GM19025 (cell line): ENCODE measurements around the gene BLCAP.
"Not testable (repeated sequence)": the region's sequence is repeated elsewhere in the genome, so short reads cannot be mapped to it uniquely, and the experiment has no call there.

Experiments used
- ATAC-seq: cut with Tn5 transposase; IDR thresholded peaks from one replicate; pipeline ENCODE4 v1.9.1; 2021; ENCODE audit warnings: mild to moderate bottlenecking, low read depth, moderate library complexity; ENCODE audit not compliant: unreplicated experiment

Gene BLCAP, protein sequence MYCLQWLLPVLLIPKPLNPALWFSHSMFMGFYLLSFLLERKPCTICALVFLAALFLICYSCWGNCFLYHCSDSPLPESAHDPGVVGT

DNA sequence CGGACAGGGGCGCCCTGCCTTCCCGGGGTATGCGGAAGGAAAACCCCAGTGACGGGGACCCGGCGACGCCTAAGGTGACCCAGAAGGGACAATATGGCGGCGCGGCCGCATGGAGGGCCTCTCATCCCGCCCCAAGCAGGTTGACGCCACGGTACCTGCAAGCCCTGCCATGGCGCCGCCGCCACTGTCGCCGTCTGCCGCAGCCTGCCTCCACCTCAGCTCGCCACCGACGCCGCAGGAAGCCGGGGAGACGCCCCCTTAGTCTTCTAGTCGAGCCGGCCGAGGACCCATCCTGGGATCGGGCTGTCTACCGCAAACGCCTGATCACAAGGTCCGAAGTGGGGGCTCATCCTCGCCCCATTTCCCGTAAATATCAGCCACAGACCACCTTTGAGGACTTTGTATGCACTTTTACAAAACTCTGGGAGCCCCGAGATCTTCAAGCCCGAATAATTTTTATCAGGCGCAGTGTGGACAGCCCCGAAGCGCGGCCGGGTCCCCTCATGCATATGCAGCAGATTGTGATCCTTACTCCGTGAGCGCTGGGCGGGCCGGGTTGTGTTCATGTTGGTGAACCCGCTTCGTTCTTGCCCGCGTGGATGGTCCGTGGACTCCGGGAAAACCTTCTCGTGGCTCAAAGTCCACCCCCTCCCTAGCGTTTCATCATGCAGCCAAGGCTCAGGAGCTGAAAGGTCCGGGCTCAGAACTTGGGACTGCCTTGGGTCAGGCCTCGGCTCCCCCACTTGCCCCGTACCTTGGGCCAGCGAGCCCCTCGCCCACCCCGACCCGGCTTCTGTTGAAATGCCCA, at the start of gene BLCAP:
BLCAP (minus strand) TSS at position 239 of the 808 bp plus-strand sequence. CDS start 8,702 bp downstream, outside the sequence.
- peak; percentile 62 for ATAC-seq

- ATAC-seq, result not testable (repeated sequence)
Measured at GRCh38 chr20:37577436-37577835, 49.8 kb upstream of the BLCAP start.

DNA sequence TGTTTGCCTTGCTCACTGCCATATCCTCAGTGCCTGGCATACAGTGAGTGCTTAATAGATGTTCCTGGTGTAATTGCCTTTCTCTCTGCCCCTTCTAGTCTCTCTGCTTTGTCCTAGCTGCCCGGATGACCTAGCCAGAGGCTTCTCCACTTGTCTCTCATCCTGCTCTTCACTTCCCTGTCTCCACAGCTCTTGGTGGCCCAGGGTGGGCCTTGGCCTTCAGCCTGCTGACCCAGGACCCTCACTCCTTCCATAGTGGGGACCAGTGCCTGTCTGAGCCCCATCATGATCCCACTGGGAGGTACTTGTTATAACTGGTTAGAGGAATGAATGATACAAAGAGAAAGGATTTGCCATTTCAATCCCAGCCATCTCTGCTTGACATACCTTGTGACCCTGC, 49.2 kb upstream of the BLCAP start:
- ATAC-seq, result no peak

DNA sequence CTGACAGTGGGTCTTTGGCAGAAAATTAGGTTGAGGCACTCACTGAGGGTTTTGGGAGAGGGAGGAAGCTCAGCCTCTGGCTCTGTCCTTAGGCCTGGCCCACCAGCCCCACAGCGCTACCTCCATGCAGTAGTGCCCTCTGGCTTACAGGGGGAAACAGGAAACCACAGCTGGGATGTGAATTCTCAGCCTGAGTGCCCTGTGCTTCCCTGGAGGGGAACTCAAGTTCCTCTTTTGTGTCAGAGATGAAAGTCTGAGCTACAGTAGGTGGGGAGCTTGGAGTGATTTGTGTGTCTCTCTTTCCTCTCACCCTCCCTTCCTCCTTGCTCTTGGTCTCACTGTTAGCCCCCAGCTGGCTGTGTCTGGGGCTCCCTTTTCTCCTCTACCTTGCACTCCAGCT, 48.2 kb upstream of the BLCAP start:
- no peak for ATAC-seq

GRCh38 chr20:37574199-37574890, 46.7 kb upstream of the BLCAP start:
- no peak for ATAC-seq

GRCh38 chr20:37573626-37574198, 46.0 kb upstream of the BLCAP start:
- ATAC-seq, result no peak

DNA sequence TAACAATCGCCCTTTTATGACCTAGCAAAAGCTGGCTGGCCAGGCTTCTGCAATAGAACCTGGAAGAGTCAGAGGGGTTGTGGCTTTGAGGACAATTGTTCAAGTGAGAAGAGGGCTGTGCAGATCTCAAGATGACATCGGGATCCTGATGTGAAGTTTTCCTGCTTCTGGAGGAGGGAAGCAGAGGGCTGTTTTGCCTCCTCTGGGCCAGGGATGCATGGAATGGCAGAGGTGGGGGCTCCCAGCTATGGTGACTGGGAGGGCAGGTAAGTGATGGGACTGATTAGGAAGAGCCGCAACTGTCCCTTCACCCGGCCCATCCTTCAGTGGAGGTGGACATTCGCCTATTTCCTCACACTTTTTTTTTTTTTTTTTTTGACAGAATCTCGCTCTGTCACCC, 43.4 kb upstream of the BLCAP start:
- no peak for ATAC-seq

GRCh38 chr20:37570419-37570818, 42.7 kb upstream of the BLCAP start:
- ATAC-seq, result no peak

DNA sequence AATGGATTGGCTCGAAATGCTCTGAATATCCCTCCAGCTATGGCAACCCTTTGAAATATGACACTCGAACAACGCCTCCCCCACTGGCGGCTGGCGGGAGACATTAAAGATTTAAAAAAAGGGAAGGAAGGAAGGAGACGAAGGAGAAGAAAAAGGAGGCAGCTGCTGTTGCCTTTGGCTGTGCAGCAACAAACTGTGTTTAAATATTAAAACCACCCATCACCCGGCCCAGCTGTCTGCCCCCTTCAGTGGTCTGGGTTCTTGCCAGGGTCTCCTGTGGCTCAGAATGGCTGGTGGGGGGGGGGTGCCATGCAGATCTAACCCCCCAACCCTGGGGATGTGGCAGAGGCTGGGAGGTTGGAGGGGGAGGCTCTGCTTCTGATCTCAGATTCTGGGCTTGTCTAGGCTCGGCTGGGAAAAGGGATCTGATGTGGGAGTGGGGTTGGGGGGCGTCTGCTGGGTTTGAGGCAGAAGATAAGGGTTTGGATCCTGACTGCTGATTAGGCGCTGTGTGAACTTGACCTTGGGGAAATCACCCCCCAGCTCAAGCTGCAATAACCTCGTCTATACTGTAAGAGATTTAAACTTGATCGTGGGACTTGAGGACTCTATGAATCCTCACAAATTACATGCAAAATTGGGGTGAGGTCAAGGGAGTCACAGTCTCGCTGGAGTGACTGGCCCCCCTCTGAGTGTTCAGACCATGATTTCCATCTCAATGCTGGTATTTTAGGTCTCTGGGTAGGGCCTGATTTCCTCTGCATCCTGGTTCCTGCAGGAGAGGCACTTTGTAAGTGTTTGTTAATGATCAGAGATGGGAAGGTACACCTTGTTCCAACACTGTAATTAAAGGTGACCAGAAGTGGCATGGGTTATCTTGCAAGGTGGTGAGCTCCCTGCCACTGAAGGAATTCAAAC, 40.3 kb upstream of the BLCAP start:
- ATAC-seq, result no peak

DNA sequence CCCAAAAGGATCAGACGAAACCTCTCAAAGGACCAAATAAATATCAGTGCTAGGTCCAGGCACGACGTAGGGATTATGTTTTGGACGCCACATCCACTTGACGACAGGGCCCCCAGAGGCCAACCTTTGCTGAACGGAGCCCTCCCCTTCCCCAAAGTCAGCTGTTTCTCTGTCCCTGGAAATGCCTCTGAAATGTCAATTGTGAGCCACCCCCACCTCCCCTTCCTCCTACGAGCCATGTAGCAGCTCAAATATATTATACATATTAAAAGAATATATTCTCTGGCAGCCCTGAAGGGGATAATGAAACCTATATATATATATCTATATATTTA, 39.6 kb upstream of the BLCAP start:
- ATAC-seq, result no peak

GRCh38 chr20:37566590-37567330, 39.1 kb upstream of the BLCAP start:
- no peak for ATAC-seq

DNA sequence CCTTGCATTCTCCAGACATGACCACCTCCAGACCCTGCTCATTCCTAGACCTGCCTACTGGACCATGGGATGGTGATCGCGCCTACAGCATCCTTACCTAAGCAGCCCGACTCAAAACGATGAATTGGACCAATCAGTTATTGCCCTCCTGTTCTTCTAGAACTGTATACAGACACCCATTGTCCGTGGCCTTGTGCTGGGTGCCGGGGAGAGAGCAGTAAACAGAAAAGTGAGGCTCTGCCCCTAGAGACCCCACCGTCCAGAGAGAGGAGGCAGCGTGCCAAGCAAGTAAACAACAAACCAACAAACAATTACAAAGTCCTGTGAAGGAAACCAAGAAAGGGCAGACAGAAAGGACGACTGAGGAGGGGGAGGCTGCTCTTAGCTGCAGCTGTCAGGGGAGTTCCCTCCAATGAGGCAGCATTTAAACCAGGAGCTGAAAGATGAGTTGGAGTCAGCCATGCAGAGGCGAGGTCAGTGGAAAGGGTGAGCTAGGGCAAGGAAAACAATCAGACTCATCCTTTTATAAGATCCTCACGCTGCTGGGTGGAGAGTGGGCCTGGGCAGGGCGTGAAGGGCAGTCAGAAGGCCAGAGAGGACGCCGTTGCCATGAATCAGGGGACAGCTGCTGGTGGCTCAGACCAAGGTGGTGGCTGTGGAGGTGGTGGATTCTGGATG, 37.6 kb upstream of the BLCAP start:
- ATAC-seq, result no peak

GRCh38 chr20:37564388-37565133, 36.9 kb upstream of the BLCAP start:
- ATAC-seq, result no peak

- no peak for ATAC-seq
Measured at GRCh38 chr20:37564016-37564387, 36.3 kb upstream of the BLCAP start.

DNA sequence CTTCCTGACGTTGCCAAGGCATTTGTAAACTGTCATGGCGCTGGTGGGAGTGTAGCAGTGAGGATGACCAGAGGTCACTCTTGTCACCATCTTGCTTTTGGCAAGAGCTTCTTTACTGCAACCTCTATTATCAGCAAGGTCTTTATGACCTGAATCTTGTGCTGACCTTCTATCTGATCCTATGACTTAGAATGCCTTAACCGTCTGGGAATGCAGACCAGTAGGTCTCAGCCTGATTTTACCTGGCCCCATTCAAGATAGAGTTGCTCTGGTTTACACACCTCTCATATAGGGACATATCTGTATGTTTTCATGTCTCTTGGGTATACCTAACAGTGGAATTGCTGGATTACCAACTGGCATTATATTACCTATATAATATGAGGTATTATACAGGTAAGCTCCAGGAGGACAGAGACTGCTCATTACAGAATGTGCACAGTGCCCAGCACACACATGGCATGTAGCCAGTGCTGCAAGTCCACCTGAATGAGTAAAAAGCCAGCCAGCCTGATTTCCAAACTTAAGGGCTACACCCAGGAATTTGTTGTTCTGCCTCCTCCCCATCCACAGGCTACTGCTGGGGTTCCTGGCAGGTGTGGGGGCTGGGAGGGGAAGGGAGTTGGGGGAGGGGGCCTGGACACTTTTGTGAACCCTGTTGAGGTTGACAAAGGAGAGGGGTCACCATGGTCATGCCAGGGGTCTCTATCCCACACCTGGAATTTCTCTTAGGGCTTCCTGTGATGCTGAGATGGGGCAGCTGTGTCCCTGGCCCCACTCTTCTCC, 35.2 kb upstream of the BLCAP start:
- ATAC-seq, result no peak

GRCh38 chr20:37560629-37561028, 33.0 kb upstream of the BLCAP start:
- ATAC-seq, result no peak

GRCh38 chr20:37559312-37560027, 31.8 kb upstream of the BLCAP start:
- no peak for ATAC-seq
